Activated B cell treated with CpG ODN at 0.5 μM for 24 hours (primary cell): Measurements from ENCODE around the gene DBNDD1. TPM values are rescaled to one million over a fixed set of nuclear protein-coding genes. Genes with fewer than 3 reads are reported as not detected.

Experiments used
- ATAC-seq: fragments of 200-7000 bp; cut with Tn5 transposase; one replicate; pipeline ENCODE4 v1.10.0; 2021; ENCODE audit warnings: low read depth, mild to moderate bottlenecking, moderate library complexity
- CTCF ChIA-PET: fragments of 350-600 bp; sonication (Branson Sonifier 250); formaldehyde crosslinking; loops from one replicate; lab custom pipeline; 2021; ENCODE audit warnings: antibody characterized with exemption; lab: Charles Lee
- POLR2A ChIA-PET: fragments of 350-600 bp; sonication (Branson Sonifier 250); formaldehyde crosslinking; loops from one replicate; lab custom pipeline; 2021; ENCODE audit warnings: antibody characterized with exemption; lab: Charles Lee
- DNase-seq: peaks from one replicate; pipeline ENCODE4 v3.0.0; 2022
- H3K27ac Mint-ChIP-seq: one replicate; pipeline ENCODE4 v1.8.0; 2020; ENCODE audit warnings: mixed read lengths
- H3K27me3 Mint-ChIP-seq: one replicate; pipeline ENCODE4 v1.8.0; 2021; ENCODE audit warnings: mixed read lengths
- H3K36me3 Mint-ChIP-seq: one replicate; pipeline ENCODE4 v1.8.0; 2021; ENCODE audit warnings: low read depth, mixed read lengths
- H3K4me1 Mint-ChIP-seq: one replicate; pipeline ENCODE4 v1.8.0; 2021; ENCODE audit warnings: mixed read lengths
- H3K4me3 Mint-ChIP-seq: one replicate; pipeline ENCODE4 v1.8.0; 2020; ENCODE audit warnings: mild to moderate bottlenecking, mixed read lengths
- H3K9me3 Mint-ChIP-seq: one replicate; pipeline ENCODE4 v1.8.0; 2020; ENCODE audit warnings: mixed read lengths
- CTCF ChIP-seq: fragments of 200-600 bp; IDR thresholded peaks from one replicate; pipeline ENCODE4 v1.8.0; 2022; ENCODE audit warnings: antibody characterized with exemption, mild to moderate bottlenecking
- intact Hi-C: fragments of 100-400 bp; cut with micrococcal nuclease; formaldehyde crosslinking; loops from one replicate; pipeline ENCODE4 v1.15.1; 2024
- total RNA-seq: library from RNA; stranded (reverse); gene quantifications from 2 replicates; pipeline ENCODE4 v1.2.3, GENCODE V29; 2022

Gene DBNDD1
- total RNA-seq, 1 donor from 2014 or later, result 0.47 TPM

DNA sequence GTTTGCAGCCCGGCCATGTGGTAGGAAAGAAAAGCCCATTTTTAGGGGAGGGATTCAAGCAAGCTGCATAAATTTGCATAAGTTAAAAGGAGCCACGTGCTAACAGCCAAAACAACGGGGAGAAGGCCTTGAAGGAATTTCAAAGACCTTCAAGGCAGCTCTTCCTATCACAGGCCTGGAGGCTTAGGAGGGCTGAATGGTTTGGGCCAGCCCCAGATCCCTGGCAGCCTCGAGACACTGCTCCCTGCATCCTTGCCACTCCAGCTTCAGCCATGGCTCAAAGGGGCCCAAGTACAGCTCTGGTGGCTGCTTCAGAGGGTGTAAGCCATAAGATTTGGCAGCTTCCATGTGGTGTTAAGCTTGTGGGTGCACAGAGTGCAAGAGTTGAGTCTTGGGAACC is 35.3 kb upstream of the DBNDD1 start:
- CTCF ChIA-PET, result no interaction called here
- H3K9me3 Mint-ChIP-seq, result peaks cover 20% of the 10 kb centered on the region

GRCh38 chr16:90053902-90054500 is 34.7 kb upstream of the DBNDD1 start:
- no peak for DNase-seq
- Mint-ChIP-seq H3K4me3 (no peak overlapping the region), H3K27ac (no peak overlapping the region), H3K4me1 (no peaks in the 10 kb centered on the region), H3K36me3 (peaks cover 5% of the 10 kb centered on the region), H3K9me3 (peaks cover 20% of the 10 kb centered on the region), H3K27me3 (peaks cover 7% of the 10 kb centered on the region)
- POLR2A ChIA-PET, result no interaction called here
- CTCF ChIA-PET, result no interaction called here
- ATAC-seq, result no peak
- intact Hi-C loops, result no loop called here
- TF ChIP-seq CTCF, result no peak

More for the DNA sequence above, 35.3 kb upstream of the DBNDD1 start:
- no peak overlapping the region for H3K27ac Mint-ChIP-seq
- POLR2A ChIA-PET, result no interaction called here
- H3K27me3 Mint-ChIP-seq, result peaks cover 9% of the 10 kb centered on the region
- H3K4me1 Mint-ChIP-seq, result no peaks in the 10 kb centered on the region
- ATAC-seq (no peak), DNase-seq (no peak)
- intact Hi-C loops, result no loop called here
- peaks cover 5% of the 10 kb centered on the region for H3K36me3 Mint-ChIP-seq
- no peak for TF ChIP-seq CTCF
- no peak overlapping the region for H3K4me3 Mint-ChIP-seq

GRCh38 chr16:90050969-90051368 is 31.7 kb upstream of the DBNDD1 start:
- TF ChIP-seq CTCF, result no peak
- H3K9me3 Mint-ChIP-seq, result peaks cover 20% of the 10 kb centered on the region
- H3K4me1 Mint-ChIP-seq, result peaks cover 8% of the 10 kb centered on the region
- intact Hi-C loops, result no loop called here
- peaks cover 5% of the 10 kb centered on the region for H3K36me3 Mint-ChIP-seq
- no peak overlapping the region for H3K4me3 Mint-ChIP-seq
- POLR2A ChIA-PET, result no interaction called here
- peaks cover 7% of the 10 kb centered on the region for H3K27me3 Mint-ChIP-seq
- CTCF ChIA-PET, result no interaction called here
- H3K27ac Mint-ChIP-seq, result no peak overlapping the region
- ATAC-seq (no peak), DNase-seq (no peak)

- ChIA-PET POLR2A (no interaction called here), CTCF (no interaction called here)
- Mint-ChIP-seq H3K36me3 (no peaks in the 10 kb centered on the region), H3K4me3 (no peak overlapping the region), H3K4me1 (peaks cover 8% of the 10 kb centered on the region), H3K27me3 (peaks cover 17% of the 10 kb centered on the region), H3K9me3 (peaks cover 7% of the 10 kb centered on the region), H3K27ac (no peak overlapping the region)
- ATAC-seq (no peak), DNase-seq (no peak)
- TF ChIP-seq CTCF, result no peak
- intact Hi-C loops, result no loop called here
Observed at GRCh38 chr16:90048737-90049330, 29.6 kb upstream of the DBNDD1 start.

DNA sequence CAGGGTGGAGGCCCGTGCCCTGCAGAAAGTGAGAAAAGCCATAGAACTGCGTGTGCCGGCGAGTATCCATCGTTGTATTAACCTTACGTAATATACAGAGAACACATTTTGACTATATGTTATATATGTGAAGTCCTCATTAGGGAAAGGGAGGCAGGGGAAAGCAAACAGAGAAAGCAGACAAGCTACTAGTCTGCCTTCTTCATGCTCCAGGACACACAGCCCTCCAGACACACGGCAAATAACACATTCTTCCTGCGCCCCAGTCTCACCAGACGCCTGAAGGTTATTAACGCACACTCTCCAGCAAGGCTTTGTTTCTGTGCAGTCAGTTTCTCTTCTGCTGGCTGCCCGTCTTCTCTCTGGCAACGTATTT is 29.1 kb upstream of the DBNDD1 start:
- ChIA-PET CTCF (no interaction called here), POLR2A (no interaction called here)
- Mint-ChIP-seq H3K9me3 (peaks cover 5% of the 10 kb centered on the region), H3K4me1 (peaks cover 8% of the 10 kb centered on the region), H3K27ac (no peak overlapping the region), H3K4me3 (no peak overlapping the region), H3K27me3 (peaks cover 17% of the 10 kb centered on the region), H3K36me3 (no peaks in the 10 kb centered on the region)
- intact Hi-C loops, result no loop called here
- DNase-seq (no peak), ATAC-seq (no peak)
- TF ChIP-seq CTCF, result no peak
